Measurements from ENCODE around the gene TMEM44.
"Not testable (repeated sequence)": the region's sequence is repeated elsewhere in the genome, so short reads cannot be mapped to it uniquely, and the experiment has no call there.

TMEM44 gene

GRCh38 chr3:194606941-194607340 lies 26.3 kb downstream of the TMEM44 start:
- Histone ChIP-seq H3K4me3 (ENCODE audit: low read length) (no peak overlapping the region), H3K9me3 (ENCODE audit: insufficient read depth, low read depth, low read length) (no peaks in the 10 kb centered on the region), H3K36me3 (ENCODE audit: insufficient read depth, low read depth, low read length) (no peaks in the 10 kb centered on the region), H3K9ac (ENCODE audit: low read depth, low read length) (no peak overlapping the region), H3K27me3 (ENCODE audit: insufficient read depth, low read length) (no peaks in the 10 kb centered on the region), H3K27ac (ENCODE audit: low read length) (no peak overlapping the region), H3K4me1 (ENCODE audit: insufficient read depth, low read length) (no peaks in the 10 kb centered on the region)

- H3K4me1 ChIP-seq (ENCODE audit: insufficient read depth, low read length): no peaks in the 10 kb centered on the region
- H3K9me3 ChIP-seq (ENCODE audit: insufficient read depth, low read depth, low read length): no peaks in the 10 kb centered on the region
- no peak overlapping the region for H3K4me3 ChIP-seq (ENCODE audit: low read length)
- no peak overlapping the region for H3K27ac ChIP-seq (ENCODE audit: low read length)
- no peak overlapping the region for H3K9ac ChIP-seq (ENCODE audit: low read depth, low read length)
- no peaks in the 10 kb centered on the region for H3K36me3 ChIP-seq (ENCODE audit: insufficient read depth, low read depth, low read length)
- no peaks in the 10 kb centered on the region for H3K27me3 ChIP-seq (ENCODE audit: insufficient read depth, low read length)
Observed at GRCh38 chr3:194606163-194606562, 27.1 kb downstream of the TMEM44 start.

GRCh38 chr3:194605314-194605713 lies 27.9 kb downstream of the TMEM44 start:
- not testable (repeated sequence) for H3K4me3 ChIP-seq (ENCODE audit: low read length); H3K36me3 ChIP-seq (ENCODE audit: insufficient read depth, low read depth, low read length); H3K27me3 ChIP-seq (ENCODE audit: insufficient read depth, low read length); H3K9me3 ChIP-seq (ENCODE audit: insufficient read depth, low read depth, low read length); H3K9ac ChIP-seq (ENCODE audit: low read depth, low read length); H3K27ac ChIP-seq (ENCODE audit: low read length); H3K4me1 ChIP-seq (ENCODE audit: insufficient read depth, low read length)

- no peaks in the 10 kb centered on the region for H3K4me1 ChIP-seq (ENCODE audit: insufficient read depth, low read length)
- H3K4me3 ChIP-seq (ENCODE audit: low read length): no peak overlapping the region
- H3K27ac ChIP-seq (ENCODE audit: low read length): no peak overlapping the region
- no peaks in the 10 kb centered on the region for H3K9me3 ChIP-seq (ENCODE audit: insufficient read depth, low read depth, low read length)
- no peaks in the 10 kb centered on the region for H3K36me3 ChIP-seq (ENCODE audit: insufficient read depth, low read depth, low read length)
- no peak overlapping the region for H3K9ac ChIP-seq (ENCODE audit: low read depth, low read length)
- no peaks in the 10 kb centered on the region for H3K27me3 ChIP-seq (ENCODE audit: insufficient read depth, low read length)
Observed at GRCh38 chr3:194604837-194605236, 28.4 kb downstream of the TMEM44 start.

GRCh38 chr3:194604126-194604525 lies 29.1 kb downstream of the TMEM44 start:
- no peaks in the 10 kb centered on the region for H3K4me1 ChIP-seq (ENCODE audit: insufficient read depth, low read length)
- no peaks in the 10 kb centered on the region for H3K27me3 ChIP-seq (ENCODE audit: insufficient read depth, low read length)
- H3K9me3 ChIP-seq (ENCODE audit: insufficient read depth, low read depth, low read length): no peaks in the 10 kb centered on the region
- H3K27ac ChIP-seq (ENCODE audit: low read length): no peak overlapping the region
- H3K9ac ChIP-seq (ENCODE audit: low read depth, low read length): no peak overlapping the region
- H3K36me3 ChIP-seq (ENCODE audit: insufficient read depth, low read depth, low read length): no peaks in the 10 kb centered on the region
- no peak overlapping the region for H3K4me3 ChIP-seq (ENCODE audit: low read length)

GRCh38 chr3:194602669-194603171 lies 30.5 kb downstream of the TMEM44 start:
- H3K9ac ChIP-seq (ENCODE audit: low read depth, low read length): no peak overlapping the region
- H3K4me1 ChIP-seq (ENCODE audit: insufficient read depth, low read length): no peaks in the 10 kb centered on the region
- 0 out of 2 replicates have a peak, but pooled peaks cover 2% of the 10 kb centered on the region for H3K36me3 ChIP-seq (ENCODE audit: insufficient read depth, low read depth, low read length)
- no peaks in the 10 kb centered on the region for H3K9me3 ChIP-seq (ENCODE audit: insufficient read depth, low read depth, low read length)
- H3K27ac ChIP-seq (ENCODE audit: low read length): no peak overlapping the region
- no peak overlapping the region for H3K4me3 ChIP-seq (ENCODE audit: low read length)
- H3K27me3 ChIP-seq (ENCODE audit: insufficient read depth, low read length): no peaks in the 10 kb centered on the region

- Histone ChIP-seq H3K9ac (ENCODE audit: low read depth, low read length) (no peak overlapping the region; the same call in 1 of the 2 replicates), H3K4me1 (ENCODE audit: insufficient read depth, low read length) (no peaks in the 10 kb centered on the region), H3K27me3 (ENCODE audit: insufficient read depth, low read length) (no peaks in the 10 kb centered on the region), H3K9me3 (ENCODE audit: insufficient read depth, low read depth, low read length) (no peaks in the 10 kb centered on the region), H3K4me3 (ENCODE audit: low read length) (no peak overlapping the region), H3K36me3 (ENCODE audit: insufficient read depth, low read depth, low read length) (0 out of 2 replicates have a peak, but pooled peaks cover 2% of the 10 kb centered on the region), H3K27ac (ENCODE audit: low read length) (no peak overlapping the region)
Observed at GRCh38 chr3:194598771-194599557, 34.3 kb downstream of the TMEM44 start.

GRCh38 chr3:194596906-194597305 lies 36.3 kb downstream of the TMEM44 start:
- Histone ChIP-seq H3K9ac (ENCODE audit: low read depth, low read length) (no peak overlapping the region), H3K4me3 (ENCODE audit: low read length) (no peak overlapping the region), H3K36me3 (ENCODE audit: insufficient read depth, low read depth, low read length) (0 out of 2 replicates have a peak, but pooled peaks cover 2% of the 10 kb centered on the region), H3K4me1 (ENCODE audit: insufficient read depth, low read length) (no peaks in the 10 kb centered on the region), H3K9me3 (ENCODE audit: insufficient read depth, low read depth, low read length) (no peaks in the 10 kb centered on the region), H3K27ac (ENCODE audit: low read length) (no peak overlapping the region), H3K27me3 (ENCODE audit: insufficient read depth, low read length) (no peaks in the 10 kb centered on the region)

- H3K4me1 ChIP-seq (ENCODE audit: insufficient read depth, low read length): no peaks in the 10 kb centered on the region
- H3K27ac ChIP-seq (ENCODE audit: low read length): no peak overlapping the region
- H3K9ac ChIP-seq (ENCODE audit: low read depth, low read length): no peak overlapping the region
Observed at GRCh38 chr3:194592798-194593752, 40.1 kb downstream of the TMEM44 start.

GRCh38 chr3:194588741-194589140 lies 44.5 kb downstream of the TMEM44 start:
- H3K4me1 ChIP-seq (ENCODE audit: insufficient read depth, low read length): peaks cover 6% of the 10 kb centered on the region; the same call in 1 of the 2 replicates

More at GRCh38 chr3:194592798-194593752, 40.1 kb downstream of the TMEM44 start:
- Histone ChIP-seq H3K27me3 (ENCODE audit: insufficient read depth, low read length) (no peaks in the 10 kb centered on the region), H3K9me3 (ENCODE audit: insufficient read depth, low read depth, low read length) (no peaks in the 10 kb centered on the region), H3K36me3 (ENCODE audit: insufficient read depth, low read depth, low read length) (peaks cover 6% of the 10 kb centered on the region; the same call in 1 of the 2 replicates), H3K4me3 (ENCODE audit: low read length) (no peak overlapping the region)

GRCh38 chr3:194588236-194588635 lies 45.0 kb downstream of the TMEM44 start:
- peaks cover 5% of the 10 kb centered on the region; the same call in 1 of the 2 replicates for H3K36me3 ChIP-seq (ENCODE audit: insufficient read depth, low read depth, low read length)
- H3K4me3 ChIP-seq (ENCODE audit: low read length): no peak overlapping the region
- no peak overlapping the region for H3K27ac ChIP-seq (ENCODE audit: low read length)
- H3K27me3 ChIP-seq (ENCODE audit: insufficient read depth, low read length): no peaks in the 10 kb centered on the region
- peaks cover 6% of the 10 kb centered on the region; the same call in 1 of the 2 replicates for H3K4me1 ChIP-seq (ENCODE audit: insufficient read depth, low read length)
- H3K9ac ChIP-seq (ENCODE audit: low read depth, low read length): no peak overlapping the region
- no peaks in the 10 kb centered on the region for H3K9me3 ChIP-seq (ENCODE audit: insufficient read depth, low read depth, low read length)

More at GRCh38 chr3:194588741-194589140, 44.5 kb downstream of the TMEM44 start:
- Histone ChIP-seq H3K27ac (ENCODE audit: low read length) (no peak overlapping the region), H3K27me3 (ENCODE audit: insufficient read depth, low read length) (no peaks in the 10 kb centered on the region), H3K9ac (ENCODE audit: low read depth, low read length) (no peak overlapping the region), H3K9me3 (ENCODE audit: insufficient read depth, low read depth, low read length) (no peaks in the 10 kb centered on the region), H3K36me3 (ENCODE audit: insufficient read depth, low read depth, low read length) (peaks cover 5% of the 10 kb centered on the region; the same call in 1 of the 2 replicates), H3K4me3 (ENCODE audit: low read length) (no peak overlapping the region)

All from iPS-20b (cell line).